Left kidney (tissue), 2 donors: ENCODE measurements around the gene TASOR2. TPM values are rescaled to one million over a fixed set of nuclear protein-coding genes. Genes with fewer than 3 reads are reported as not detected.
A peak's percentile ranks its signal among the peaks of the same experiment; 100 is the strongest.

Experiments
- DNase-seq: peaks from one replicate; pipeline ENCODE4 v3.0.0-alpha.2; 2013
- polyA plus RNA-seq: library from polyadenylated mRNA; unstranded; fragments of 120-200 nt; gene quantifications from one replicate; pipeline ENCODE4 v1.2.1, GENCODE V29; 2013; ENCODE audit not compliant: insufficient read length

TASOR2 gene
- polyA plus RNA-seq, 1 donor = 48.7 TPM

DNA sequence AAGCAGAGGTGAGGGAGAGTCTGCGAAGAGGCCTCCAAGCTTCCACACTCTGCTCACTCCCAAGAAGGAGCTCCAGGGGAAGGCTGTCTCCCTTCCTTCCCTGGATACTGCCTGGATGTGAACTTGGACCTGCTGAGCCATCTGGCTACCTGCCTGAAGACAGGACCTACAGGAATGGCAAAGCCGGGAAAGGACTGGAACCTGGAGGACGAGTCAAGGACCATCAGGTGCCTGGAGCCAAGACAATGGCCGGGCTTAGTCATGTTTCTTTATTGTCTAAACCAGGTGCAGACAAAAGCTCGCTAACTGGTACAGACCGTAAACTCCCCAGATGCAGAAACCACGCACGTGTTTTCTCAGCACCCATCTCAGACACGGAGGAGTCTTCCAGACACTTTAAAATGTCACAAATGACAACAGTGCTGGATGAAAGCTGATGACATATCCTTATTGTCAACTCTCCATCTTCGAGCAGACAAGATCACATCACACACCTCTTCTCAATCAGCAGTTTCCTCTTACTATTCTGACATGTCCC lies 30.4 kb upstream of the TASOR2 start:
- DNase-seq = no peak

DNA sequence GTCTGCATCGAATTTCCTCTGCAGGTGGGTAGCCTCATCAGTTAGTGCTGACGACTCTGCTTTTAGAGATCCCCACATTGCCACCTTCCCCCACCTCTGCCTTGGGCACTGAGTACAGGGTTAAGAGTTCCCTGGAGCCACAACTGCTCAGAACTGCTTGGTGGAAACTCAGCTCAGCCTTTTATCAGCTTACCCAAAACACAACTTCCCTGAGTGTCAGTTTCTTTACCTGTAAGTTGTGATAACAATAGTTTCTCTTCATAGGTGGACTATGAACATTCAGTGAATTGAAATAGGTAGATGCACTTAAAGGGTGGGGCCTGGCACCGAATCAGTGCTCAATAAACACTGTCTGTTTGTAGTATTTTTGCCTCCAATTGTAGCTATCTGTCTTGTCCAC lies 29.5 kb upstream of the TASOR2 start:
- DNase-seq = no peak

DNA sequence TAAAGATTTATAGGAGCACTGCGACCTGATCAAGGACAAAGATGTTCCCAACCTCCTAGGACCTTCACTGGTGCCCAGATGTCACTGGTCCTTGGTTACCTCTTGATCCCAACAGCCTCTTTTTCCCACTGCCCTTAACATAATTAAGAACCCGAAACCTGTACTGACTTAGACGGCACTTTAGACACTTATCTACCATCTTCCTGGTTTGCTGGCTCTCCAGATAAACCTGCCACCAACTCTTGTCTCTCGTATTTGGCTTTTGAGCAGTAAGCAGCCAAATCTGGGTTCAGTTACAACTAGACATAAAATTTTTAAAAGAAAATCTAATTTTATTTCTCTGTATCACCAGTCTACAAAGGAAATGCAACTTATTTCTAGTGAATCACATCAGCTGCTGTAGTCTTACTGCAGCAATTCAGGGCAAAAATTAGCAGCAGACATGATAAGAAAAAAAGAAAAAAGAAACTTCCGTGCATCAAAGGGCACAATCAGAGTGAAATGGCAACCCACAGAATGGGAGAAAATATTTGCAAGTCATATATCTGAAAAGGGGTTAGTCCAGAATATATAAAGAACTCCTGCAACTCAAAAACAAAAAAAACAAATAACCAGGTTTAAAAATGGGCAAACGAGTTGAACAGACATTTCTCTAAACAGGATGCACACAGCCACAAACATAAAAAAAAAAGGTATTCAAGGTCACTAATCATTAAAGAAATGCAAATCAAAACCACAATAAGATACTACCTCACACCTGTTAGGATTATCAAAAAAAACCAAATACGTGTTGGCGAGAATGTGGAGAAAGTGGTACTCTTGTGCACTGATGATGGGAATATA lies 27.7 kb upstream of the TASOR2 start:
- no peak for DNase-seq

DNA sequence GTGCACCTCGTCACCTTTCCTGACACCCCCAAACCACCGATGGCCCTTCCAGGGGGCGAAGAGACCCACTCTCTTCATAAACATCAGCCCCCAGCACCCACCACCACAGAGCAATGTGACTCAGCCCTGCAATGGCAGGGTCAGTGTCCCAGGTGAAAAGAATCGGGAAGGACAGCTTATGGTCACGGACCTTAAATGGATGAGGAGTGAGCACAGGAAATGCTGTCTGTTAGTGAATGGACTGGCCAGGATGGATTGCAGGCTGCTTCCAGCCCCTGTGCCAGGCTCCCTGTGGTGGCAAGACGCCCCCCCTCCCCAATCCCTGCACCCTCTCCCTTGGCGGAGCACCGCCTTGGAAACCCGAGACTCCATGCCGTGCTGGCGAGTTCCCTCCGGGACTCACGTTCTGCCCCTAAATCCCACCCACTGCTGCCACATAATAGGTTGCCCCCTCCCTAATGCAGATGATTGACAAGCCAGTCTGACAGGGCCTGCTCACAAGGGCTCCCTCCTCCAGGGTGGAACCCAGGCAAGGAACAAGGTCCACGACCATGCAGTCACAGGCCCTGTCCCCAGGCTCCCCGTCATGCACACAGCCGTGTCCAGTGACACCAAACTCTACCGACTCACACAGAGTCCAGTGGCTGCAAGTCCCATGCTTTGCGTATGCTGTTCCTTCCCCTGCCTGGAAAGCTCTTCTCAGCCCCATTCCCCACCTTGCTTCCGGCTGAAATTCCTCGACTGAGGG lies 25.6 kb upstream of the TASOR2 start:
- no peak for DNase-seq

DNA sequence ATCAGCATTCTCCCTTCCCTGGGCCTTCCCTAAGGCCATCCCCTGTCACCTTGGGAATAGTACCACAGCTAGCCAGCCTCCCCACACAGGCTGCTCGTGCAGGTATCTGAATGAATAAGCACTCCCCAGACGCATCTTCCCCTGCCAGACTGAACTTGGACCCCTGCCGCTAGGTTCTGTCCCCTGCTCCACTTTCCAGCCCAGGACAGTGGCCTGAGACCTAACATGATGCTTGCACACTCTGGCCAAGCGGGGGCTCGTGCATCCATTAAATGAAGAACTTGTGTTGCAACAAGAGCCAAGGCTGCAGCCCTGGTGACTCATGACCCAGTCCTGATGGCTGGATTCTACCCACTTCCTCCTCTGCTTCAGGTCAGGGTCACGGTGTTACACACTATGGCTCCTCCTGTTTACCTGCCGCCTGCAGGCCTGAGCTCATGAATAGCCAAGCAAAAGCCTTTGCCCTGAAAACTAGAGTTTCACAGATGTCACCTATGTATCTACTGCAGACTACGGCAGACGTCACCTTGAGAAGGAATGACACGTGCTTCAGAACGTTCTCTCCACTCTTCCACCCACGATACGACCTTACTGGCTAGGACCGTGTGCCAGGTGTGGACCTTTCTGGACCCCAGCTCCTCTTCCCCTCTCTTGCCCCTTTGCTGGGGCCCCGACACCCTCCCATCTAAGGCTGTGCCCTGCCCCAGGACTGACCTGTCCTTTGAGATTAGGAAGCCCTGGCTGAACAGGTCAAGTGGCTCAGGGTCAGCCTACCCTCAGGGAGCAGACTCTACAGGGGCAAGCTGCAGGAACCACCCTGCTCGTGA lies 24.7 kb upstream of the TASOR2 start:
- DNase-seq = no peak

DNA sequence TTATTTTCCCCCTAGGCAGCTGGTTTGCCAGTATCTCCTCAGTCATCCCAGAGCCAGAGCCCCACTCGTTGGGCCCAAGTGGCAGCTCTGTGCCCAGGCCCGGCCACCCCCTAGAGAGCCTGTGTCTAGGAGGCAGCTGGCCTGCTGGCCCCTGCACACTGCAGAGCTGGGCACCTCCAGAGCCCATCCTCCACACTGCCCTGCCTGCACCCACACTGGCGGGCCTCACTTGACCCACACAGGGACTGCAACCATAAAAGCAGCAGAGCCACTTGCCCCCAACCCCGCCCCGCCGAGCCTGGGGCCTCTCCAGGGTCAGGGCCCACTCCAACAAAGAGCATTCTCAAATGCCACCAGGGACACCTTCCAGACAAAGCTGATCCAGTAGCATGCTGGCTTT lies 23.6 kb upstream of the TASOR2 start:
- no peak for DNase-seq

DNA sequence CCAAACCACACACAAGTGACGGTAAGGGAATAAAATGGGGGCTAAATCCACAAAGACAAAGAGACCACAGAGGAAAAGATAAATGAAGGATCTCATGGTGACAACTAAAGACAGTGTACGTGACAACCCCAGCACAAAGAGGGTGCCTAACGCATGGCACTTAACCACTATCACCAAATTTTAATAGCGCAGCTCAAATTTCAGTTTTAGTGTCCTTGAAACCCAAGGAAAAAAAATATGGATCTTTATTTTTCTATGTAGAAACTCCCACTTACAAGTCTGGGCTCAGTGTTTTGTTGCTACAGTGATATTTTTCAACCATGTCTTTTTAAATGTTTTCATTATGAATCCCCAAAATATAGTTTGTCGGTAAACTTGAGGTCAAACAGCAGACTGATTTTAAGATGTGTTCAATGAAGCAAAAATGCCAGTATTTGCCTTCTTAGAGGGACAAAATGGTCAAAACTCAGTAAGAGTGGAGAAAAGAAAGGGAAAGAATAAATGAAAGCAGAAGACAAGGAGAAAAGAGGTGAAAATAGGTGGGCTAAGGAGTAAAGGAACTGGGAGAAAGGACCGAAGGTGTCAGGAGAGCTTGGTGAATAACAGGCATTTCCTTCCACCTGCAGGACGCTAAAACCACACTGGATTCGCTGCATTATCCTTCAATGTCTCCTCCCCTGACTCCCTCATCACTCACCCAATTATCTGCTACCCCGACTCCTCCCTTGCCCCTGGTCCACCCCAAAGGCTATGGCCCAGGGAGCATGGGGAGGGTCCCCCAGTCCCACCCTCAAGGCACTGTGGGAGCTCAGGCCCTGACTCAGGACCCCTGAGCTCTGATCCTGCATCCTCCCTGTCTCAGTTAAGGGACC lies 21.7 kb upstream of the TASOR2 start:
- no peak for DNase-seq

DNA sequence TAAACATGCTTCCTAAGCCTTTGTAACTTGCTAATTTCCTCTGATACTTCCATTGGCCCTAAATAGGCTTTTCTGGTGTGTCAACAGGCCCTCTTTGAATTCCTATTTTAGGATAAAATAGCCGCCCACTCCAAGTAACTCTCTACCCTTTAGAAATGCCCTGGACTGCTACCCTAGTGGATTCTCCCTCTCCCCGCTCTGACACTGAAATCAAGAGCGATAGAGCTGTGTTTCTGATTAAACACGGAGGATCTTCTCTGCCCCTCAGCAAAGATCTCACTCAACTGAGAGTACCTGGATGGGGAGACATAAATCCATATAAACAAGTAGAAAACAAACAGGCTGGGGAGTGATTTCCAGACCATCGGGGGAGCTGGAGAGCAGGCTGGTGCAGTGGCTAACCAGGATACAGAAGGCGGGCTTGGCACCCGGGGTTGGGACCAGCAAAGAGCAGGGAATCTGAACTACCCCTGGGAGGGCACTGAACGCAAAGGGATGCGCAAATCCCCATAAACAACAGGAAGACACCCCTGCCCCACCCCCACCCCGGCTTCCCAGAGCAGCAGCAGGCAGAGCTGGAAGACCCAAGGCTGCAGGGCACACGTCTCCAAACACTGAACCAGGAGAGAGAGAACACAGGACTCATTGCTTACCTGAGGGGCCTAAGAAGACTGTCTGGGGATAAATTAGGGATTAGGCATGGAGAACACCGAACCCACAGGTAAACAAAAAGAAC lies 20.8 kb upstream of the TASOR2 start:
- DNase-seq = no peak

DNA sequence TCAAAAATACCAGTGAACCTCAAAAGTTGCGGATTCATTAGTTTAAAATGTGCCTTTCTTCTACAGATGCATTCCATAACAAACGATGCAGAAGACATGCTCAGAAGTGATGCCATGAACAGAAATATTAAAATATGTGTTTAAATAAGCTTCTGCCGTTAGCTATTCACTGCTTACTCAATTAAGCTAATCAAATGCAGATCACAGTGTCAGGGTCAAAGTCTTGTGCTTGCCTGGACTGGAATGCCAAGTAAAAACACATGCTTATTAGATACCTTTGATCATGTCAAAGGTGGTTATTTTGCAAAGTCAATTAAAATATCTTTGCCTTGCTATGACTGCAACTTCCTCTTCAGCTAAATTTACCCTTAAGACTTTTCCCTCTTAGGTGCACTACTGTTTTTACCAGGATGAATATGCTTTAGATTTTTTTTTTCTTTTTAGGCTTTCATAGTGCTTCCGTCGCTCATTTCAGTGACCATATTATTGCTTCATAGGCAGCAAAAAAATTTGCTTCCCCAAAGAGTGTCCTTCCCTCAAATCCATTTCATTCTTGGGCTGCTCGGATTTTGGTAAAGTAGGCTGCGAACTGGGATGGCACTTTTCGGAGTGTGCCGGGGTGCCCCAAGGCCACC lies 19.1 kb upstream of the TASOR2 start:
- no peak for DNase-seq

DNA sequence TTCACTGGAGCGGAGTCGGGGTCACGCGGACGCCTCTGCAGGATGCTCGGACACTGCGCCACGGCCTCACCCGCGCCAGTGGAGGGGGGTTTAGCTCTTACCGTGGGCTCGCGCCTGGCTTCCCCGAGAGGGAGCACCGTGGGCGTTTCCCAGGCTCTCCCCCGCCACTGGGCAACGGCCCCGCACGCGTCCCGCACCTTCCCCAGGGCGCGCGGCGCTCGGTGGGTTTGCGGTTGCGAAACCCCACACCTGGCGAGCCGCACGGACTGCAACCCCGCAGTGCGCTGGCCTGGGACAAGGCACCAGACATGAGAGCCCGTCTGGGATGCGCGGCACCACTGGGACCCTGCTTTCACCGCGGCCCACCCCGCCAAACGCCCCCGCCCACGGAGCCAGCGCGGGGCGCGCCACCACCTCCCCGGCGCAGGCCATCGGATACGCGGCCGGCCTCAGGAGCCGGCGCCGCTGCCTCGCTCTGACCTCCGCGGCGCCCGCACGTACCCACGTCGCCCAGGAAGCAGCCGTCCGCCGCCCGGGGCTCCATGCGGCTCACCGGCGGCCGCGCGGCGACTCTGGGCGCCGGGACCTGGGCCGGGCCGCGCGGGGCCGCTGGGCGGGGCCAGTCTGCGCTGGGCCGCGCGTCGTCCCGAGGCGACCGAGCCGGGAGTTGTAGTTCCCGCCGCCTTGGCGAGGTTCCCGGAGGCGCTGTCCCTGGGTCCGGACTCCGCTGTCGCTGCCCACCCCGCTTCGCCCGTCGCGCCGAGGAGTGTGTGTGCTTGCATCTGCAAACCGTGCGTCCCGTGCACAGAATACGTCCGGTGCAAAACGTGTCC lies 18.4 kb upstream of the TASOR2 start, which contains the start of gene ASB13:
TSS of gene ASB13 (minus strand) at position 588 of the 833 bp plus-strand sequence. CDS start at position 544, 44 bp downstream.
- peak; percentile 56 for DNase-seq

DNA sequence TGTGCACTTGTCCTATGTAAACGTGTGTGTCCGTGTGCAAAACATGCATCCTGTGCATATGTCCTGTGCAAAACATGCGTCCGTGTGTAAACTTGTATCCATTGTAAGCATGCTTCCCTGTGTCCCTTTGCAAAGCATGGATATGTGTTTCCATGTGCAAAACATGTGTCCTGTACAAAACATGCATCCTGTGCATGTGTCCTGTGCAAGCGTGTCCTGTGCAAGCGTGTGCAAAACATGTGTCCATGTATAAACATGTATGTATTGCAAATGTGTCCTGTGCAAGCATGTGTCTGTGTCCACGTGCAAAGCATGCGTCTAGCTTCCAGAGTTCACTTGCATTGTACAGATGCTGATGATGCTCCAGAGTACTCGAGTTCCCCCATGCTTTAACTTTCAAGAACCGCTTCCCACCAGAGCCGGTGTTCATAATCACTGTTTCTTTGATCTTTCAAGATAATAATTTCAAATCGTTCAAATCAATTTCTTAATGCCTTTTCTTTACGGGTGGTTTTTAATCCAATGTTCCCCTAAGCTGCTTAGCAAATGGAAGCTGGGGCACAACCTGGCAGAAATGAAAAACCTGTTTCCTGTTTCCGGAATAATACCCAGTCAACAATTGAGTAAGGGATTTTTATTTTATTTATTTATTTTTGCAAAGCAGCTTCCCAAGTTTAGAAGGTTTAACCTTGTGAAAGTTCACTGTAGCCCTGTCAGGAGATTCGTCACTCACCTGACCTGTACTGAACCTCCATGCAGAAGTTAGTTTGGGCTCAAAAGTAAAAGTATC lies 17.6 kb upstream of the TASOR2 start:
- no peak for DNase-seq

DNA sequence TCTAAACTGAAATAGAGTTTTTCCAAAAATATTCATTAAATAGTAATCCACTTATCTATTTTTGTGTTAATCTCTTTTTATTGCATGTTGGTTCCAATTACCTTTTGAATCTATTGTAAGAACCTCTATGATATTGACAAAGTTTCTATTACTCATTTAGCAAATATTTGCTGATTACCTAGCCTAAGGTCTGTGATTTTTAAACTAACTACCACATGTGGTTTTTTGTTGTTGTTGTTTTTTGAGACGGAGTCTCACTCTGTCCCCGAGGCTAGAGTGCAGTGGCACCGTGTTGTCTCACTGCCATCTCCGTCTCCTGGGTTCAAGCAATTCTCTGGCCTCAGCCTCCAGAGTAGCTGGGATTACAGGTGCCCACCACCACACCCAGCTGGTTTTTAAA lies 16.2 kb upstream of the TASOR2 start:
- DNase-seq = no peak

DNA sequence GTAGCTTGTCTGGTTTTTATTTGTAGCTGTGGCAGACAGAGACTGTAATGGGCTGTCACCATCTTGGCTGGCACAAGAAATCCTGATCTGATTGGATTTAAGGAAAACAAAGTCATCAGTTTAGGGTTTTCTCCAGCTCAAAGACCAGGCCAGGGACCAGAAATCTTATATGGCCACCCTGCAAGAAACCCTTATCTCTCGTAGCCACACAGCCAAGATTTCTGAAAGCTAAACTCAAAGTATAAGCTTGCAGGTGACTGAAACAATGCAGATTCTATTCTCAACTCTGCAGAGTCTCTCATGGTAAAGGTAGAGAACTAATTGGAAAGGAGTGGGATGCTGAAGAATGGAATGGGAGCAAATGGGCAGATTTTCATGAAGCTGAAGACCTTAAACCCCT lies 15.0 kb upstream of the TASOR2 start:
- DNase-seq = no peak

DNA sequence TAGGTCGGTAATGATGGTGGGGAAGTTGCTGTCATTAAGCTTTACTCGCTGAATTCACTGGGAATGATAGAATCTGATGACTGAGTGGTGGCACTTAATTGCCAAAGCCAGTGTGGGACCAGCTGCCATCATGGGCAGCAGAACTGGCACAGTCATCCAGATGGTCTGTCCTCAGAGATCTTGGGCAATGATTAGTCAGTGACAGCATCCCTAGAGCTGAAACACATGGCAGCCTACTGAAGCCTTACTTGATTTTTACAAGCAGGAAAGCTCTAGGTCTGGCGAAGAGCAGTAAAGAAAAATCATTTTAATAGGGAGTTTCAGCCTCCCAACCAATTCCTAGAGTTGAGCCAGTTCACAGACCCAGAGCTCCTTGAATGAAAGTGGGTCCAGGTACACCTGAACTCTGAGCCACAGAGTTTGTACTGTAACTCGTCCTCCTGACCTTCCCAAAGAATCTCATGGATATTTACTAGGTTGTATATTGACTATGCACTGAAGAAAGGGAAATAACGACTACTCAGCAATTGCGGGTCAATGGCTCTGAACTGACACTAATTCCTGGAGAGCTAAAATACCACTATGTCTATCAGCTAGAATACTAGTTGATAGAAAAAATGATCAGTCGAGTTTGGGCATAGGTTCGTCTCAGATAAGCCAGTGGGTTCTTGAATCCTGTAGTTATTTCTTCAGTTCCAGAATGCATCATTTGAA lies 13.8 kb upstream of the TASOR2 start:
- no peak for DNase-seq

DNA sequence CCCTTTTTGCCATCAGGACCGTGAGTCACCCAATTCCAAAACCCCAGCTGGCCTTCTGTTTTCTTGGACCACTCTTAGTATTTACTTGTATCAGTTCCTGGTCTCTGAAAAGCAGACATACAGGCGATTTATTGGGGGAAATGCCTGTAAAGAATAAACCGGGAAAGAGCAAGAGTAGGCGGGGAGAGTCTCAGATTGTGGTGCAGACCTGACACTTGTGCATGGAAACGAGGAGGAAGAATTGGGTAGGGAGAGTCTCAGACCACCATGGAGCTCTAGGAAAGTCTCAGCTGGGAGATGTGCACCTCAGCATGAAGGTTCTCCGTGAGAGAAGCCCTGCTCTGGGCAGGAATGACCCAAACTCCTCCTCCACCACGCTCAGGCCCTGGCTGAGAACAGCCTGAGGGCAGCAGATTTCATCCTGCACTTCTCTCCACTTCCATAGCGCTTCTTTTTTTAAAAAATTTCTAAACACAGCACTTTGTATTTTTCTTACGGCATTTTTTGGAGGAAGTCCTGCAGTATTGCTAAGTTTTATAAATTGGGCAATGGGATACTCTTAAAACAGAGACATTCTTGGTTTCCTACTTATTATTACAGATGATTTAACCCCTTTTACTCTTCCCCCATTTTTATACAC lies 6.1 kb upstream of the TASOR2 start:
- DNase-seq = no peak

DNA sequence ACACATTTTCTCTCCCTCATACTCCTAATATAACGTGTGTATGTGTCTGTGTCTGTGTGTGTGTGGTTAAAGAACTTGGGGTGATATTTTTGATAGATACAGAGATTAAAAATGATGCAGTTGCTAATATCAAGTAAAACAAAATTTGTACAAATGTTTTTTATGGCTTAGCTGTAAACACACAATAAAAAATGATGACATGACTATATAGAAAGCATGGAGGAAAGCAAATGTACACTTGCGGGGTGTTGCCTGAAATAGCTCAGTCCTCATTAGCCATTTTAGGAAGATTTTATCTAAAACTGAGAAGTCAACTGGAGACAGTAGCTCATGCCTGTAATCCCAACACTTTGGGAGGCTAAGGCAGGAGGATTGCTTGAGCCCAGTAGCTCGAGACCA lies 5.6 kb upstream of the TASOR2 start:
- no peak for DNase-seq

DNA sequence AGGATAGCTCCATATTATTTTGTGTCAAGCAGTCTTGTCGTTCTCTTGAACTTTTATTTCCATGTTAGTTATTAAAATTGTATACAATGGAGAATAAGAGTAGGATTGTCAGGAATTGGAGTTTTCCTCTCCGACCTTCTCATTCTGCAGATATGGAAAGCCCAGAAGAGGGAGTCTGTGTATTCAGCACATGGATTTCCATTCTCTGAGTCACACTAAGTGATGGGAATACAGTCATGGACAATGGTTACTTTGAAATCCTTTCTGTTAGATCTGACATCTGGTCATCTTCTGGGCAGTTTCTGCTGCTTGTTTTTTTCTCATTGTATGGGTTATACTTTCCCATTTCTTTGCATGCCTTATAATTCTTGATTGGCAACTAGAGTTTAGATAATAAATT lies 5.0 kb upstream of the TASOR2 start:
- no peak for DNase-seq
